Transverse colon (tissue), 3 donors: ENCODE results near the gene EMP2.

Source experiments
- CTCF ChIP-seq, 5 experiments: fragments of 200-600 bp in 3 of 5; fragments of 450-650 bp in 2 of 5; sonication (generic) in 3 of 5; IDR thresholded peaks; 1 replicate in 2 of 5; 2 replicates in 3 of 5; pipeline ENCODE4 v1.5.1; 2016 to 2017; ENCODE audit warnings: antibody characterized with exemption in 5 of 5, inconsistent platforms in 3 of 5, mild to moderate bottlenecking in 2 of 5, moderate library complexity in 1 of 5
- EP300 ChIP-seq: sonication (generic); formaldehyde crosslinking; IDR thresholded peaks from one replicate; pipeline ENCODE4 v1.6.1; 2017; ENCODE audit warnings: antibody characterized with exemption, low read depth
- POLR2A ChIP-seq: fragments of 450-650 bp; IDR thresholded peaks from one replicate; pipeline ENCODE4 v1.6.1; 2016; ENCODE audit warnings: antibody characterized with exemption, mild to moderate bottlenecking, moderate library complexity

GRCh38 chr16:10490141-10490540 is 90.3 kb downstream of the EMP2 start:
- TF ChIP-seq CTCF (IDR thresholded peaks at IDR 0.05) (no peak), POLR2A (no peak), EP300 (no peak)
